CD4-positive, alpha-beta T cell treated with Interleukin-17A for 1 hour (primary cell): ENCODE data around the gene PAIP2.
"Not testable (repeated sequence)": the region's sequence is repeated elsewhere in the genome, so short reads cannot be mapped to it uniquely, and the experiment has no call there.

Experiments
- DNase-seq: peaks from one replicate; pipeline ENCODE4 v3.0.0-alpha.2; 2020

PAIP2 gene

GRCh38 chr5:139379626-139380449, 38.2 kb downstream of the PAIP2 start:
- no peak for DNase-seq

GRCh38 chr5:139381837-139382761, 40.4 kb downstream of the PAIP2 start:
- no peak for DNase-seq

GRCh38 chr5:139382807-139383206, 41.2 kb downstream of the PAIP2 start:
- no peak for DNase-seq

- DNase-seq = no peak
These were observed 41.8 kb downstream of the PAIP2 start, which contains the start of gene SLC23A1 for GRCh38 chr5:139383275-139383992. TSS of gene SLC23A1 (minus strand) at chr5:139383297. CDS start at chr5:139383253, 44 bp downstream.

GRCh38 chr5:139383993-139384590, 42.4 kb downstream of the PAIP2 start:
- DNase-seq = no peak

GRCh38 chr5:139384591-139385051, 43.0 kb downstream of the PAIP2 start:
- DNase-seq = no peak

- DNase-seq = peak; percentile 39
These were observed 43.7 kb downstream of the PAIP2 start for GRCh38 chr5:139385061-139386049.

- no peak for DNase-seq
These were observed 44.4 kb downstream of the PAIP2 start for GRCh38 chr5:139386050-139386438.

- DNase-seq = not testable (repeated sequence)
These were observed 45.3 kb downstream of the PAIP2 start for GRCh38 chr5:139386956-139387355.

GRCh38 chr5:139387611-139388197, 46.0 kb downstream of the PAIP2 start:
- no peak for DNase-seq

GRCh38 chr5:139388198-139388821, 46.7 kb downstream of the PAIP2 start:
- no peak for DNase-seq

- DNase-seq = peak; percentile 84
These were observed 48.3 kb downstream of the PAIP2 start, which contains the start of gene MZB1 for GRCh38 chr5:139389701-139390638. TSS of gene MZB1 (minus strand) at chr5:139389913. CDS start at chr5:139389856, 57 bp downstream.

- DNase-seq = no peak
These were observed 49.2 kb downstream of the PAIP2 start for GRCh38 chr5:139390639-139391569.

GRCh38 chr5:139391570-139392323, 50.1 kb downstream of the PAIP2 start:
- peak; percentile 24 for DNase-seq

GRCh38 chr5:139392324-139392677, 50.6 kb downstream of the PAIP2 start:
- DNase-seq = no peak

- peak; percentile 82 for DNase-seq
These were observed 51.2 kb downstream of the PAIP2 start for GRCh38 chr5:139392678-139393496.
